Left hindlimb (tissue), 1 donor: Measurements from ENCODE around the gene KRT10.
A peak's percentile ranks its signal among the peaks of the same experiment; 100 is the strongest.

Experiments
- DNase-seq: peaks from one replicate; pipeline ENCODE4 v3.0.0-alpha.2; 2018

Gene KRT10

DNA sequence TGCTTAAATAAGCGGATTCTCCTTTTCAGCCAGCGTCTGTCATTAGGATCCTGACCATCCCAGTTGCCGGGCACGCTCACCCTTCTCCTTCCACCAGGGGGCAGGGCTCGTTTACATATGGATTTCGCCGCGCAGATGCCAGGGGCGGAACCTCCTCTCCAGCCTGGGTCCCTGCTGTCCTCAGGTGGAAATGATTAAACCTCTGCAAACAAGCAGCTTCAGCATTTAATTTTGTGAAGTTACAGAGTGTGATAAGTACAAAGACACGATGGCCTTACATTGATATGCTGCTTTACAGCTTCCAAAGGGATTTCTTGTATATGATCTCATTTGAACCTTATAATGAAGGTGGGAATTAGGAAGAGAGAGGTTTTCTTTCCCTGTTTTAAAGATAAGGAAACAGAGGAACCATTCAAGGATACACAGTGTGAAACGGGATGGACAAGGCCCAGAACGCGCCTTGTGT is 18.8 kb downstream of the KRT10 start:
- DNase-seq = peak; percentile 76

DNA sequence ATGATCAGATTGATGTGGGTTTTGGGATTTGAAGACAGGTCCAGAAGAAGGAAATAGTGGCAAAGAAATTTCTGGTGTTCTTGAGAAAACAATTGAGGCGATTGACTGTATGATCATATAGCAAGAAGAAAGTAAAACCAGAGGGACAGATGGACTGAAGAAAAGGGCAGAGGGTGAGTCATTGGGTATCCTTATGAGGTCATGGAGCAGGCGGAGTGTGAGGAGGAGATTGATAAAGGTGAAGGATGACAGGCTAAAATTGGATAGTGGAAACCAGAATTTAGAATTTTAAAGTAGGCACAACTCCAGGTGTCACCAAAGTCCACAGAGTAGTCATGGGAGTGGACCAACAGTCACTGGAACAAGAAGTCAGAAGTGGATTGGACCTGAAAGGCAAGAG is 21.3 kb downstream of the KRT10 start:
- DNase-seq = no peak

DNA sequence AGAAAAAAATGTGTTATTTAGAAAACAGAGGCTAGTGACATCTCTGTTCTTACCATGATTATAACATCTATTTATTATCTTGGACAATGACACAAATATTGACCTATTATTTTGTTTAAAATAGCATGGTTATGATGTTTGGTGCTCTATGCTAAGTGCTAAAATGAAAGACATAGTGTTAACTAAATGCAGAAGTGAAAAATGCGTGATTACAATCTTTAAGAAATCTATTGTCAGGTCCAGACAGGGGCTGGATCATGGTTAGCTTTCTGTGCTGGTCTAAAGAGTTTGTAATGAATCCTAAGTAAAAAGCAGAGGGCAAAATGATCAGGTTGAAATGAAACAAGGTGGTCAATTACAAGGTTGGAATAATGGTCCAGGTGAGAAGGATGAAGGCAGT is 22.0 kb downstream of the KRT10 start:
- DNase-seq = no peak

DNA sequence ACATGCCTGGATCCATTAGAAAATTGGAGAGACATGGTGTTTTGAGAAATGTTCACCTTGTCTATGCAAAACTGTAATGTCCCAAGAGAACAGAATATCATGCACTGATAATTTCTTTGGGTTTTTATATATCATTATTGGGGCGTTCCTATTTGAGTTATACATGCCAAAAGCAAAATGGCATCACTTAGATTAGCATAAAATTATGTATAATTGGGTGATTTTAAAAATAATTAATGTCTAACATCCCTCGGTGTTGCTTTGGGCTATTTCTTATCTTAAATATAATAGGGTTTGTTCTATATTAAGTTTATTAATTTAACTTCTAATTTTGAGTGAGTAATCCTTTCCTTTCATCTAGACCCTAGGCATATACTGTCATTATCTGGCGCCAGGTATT is 22.6 kb downstream of the KRT10 start, which contains the start of gene KRT28:
TSS of gene KRT28 (minus strand) at position 101 of the 400 bp plus-strand sequence. CDS start at position 35, 66 bp downstream.
- DNase-seq = no peak

DNA sequence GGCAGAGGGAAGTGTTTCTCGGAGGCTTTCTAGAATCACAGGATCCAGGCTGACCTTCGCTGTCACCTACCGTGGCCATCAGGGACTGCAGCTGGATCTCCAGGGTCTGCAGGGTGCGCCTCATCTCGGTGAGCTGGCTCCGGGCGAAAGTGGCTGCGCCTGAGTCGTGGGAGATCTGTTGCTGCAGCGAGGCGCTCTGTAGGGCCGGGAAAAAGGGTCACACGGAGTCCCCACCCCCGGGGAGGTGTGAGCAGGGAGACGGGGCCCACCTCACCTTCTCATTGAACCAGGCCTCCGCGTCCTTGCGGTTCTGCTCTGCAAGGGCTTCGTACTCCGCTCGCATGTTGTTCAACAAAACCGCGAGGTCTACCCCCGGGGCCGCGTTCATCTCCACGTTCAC is 25.6 kb downstream of the KRT10 start:
- DNase-seq = no peak

DNA sequence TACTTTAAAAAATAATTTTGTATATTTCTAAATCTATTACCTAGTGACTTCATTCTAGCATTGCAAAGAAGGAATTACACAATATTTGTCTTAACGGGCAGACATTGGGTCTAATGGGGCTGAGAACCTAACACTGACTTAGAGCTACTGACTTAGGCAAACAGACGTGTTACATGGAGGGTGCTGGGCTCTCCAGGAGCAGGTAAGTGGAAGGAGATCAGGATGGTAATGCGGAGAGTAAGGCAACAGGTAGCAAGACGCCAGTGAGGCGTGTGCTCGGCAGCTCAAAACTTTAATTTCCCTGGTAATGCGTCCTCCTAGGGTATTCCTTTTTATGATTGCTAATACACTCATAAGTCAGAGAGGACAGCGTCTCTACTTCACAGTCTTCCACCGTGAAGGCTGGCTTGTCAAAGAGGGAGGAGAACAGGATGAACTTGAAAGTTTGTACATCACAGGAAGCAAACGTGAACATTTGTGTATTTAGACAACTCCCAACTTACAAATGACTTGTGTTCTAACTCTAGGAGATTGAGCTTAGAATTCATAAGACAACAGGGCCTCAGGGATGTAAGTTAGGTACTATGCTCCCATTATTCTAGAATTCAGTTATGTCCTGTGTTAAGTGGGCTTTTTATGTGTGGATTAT is 27.3 kb downstream of the KRT10 start:
- DNase-seq = no peak

DNA sequence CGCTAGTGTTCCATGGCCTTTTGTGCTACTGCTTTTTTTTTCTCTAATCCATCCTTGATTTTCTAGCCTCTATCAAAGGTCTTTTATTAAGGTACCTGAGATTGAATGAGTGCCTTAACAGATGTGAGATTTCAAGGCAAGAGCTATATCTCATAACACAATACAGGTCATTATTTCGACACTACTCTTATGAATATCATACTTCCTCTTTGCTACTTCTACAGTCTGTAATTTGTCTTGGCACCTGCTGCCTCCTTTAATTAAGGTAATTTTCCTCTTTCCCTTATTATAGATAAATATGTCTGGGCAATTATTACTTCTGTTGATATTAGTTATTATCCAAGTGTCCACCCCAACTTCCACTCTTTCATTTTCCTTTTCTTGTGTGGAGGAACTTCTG is 27.9 kb downstream of the KRT10 start:
- DNase-seq = no peak

DNA sequence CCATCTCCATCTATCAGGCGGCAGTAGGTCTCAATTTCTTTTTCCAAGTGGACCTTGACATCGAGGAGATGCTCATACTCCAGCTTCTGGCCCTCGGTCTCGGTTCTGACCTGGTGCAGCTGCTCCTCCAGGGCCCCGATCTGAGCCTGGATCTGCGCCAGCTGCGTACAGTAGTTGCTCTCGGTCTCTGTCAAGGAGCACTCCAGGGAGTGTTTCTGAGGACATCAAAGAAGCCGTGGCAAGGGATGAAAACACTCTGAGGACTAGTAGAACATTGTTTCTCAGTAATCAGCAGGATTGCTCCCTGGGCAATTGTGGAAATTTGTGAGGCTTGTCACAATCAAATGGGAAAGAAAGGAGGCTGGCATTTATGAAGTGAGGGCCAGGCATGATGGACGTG is 28.6 kb downstream of the KRT10 start:
- no peak for DNase-seq

DNA sequence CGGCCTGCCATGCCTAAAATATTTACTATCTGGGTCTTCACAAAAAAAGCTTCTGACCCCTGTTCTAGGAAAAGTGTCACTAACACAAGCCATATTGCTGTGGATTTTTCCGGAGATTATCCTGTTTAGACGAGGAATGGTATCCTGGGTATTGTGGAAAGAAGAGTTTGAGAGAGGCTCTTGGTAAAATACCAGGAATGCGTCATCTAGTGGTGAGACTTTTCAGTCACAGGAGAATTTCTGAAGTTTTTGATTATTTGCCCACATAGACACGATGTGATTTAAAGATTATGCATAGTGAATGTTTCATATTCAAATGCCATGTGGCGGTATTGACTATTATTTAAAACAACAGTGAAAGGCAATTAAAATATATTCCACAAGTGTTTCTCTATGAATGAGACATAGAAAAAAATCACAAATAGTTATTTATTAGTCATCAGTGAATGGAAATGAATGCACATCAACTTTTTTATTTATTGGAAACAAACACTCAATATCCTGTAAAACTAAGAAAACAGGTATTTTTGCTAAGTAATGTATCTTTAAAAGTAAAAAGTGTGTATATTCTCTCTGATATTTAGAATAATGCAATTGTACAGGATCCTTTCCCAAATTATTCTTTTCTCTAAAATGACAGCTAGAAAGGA is 30.5 kb downstream of the KRT10 start:
- DNase-seq = no peak

DNA sequence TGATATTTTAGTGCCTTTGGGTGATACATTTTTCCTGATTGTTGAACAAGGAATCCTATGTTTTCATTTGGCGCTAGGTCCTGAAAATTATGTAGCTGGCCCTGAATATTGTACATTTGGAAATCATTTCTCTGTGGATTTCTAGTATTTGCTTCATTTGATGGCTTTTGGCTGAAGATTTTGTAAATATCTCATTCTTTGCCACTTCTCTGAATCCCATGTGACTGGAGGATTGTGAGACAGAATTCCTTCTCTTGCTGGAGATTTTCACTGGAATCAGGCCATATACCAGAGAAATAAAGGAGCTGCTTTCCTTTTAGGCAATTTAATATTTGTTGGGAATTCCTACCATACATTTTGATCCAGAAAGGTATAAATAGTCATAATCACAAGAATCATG is 31.3 kb downstream of the KRT10 start:
- DNase-seq = no peak

DNA sequence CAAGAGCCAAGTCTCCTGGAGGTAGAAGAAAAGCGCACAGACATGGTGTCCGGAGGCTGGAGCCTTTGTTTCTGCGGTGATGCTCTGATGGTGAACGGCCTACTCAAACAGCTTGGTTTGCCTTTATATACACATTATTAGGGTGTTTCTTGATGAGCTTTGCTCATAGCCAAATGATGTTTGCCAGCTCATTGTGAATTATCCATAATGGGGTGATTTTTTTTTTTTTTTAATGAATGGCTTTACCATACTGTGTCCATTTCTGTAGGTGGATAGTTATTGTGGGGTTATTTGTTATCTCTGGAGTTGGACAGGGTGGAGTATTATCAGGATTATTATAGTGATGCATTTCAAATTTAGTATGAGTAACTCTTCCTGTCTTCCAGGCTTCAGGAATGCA is 40.0 kb downstream of the KRT10 start, which contains the start of gene KRT27:
TSS of gene KRT27 (minus strand) at position 101 of the 400 bp plus-strand sequence. CDS start at position 44, 57 bp downstream.
- DNase-seq = no peak

DNA sequence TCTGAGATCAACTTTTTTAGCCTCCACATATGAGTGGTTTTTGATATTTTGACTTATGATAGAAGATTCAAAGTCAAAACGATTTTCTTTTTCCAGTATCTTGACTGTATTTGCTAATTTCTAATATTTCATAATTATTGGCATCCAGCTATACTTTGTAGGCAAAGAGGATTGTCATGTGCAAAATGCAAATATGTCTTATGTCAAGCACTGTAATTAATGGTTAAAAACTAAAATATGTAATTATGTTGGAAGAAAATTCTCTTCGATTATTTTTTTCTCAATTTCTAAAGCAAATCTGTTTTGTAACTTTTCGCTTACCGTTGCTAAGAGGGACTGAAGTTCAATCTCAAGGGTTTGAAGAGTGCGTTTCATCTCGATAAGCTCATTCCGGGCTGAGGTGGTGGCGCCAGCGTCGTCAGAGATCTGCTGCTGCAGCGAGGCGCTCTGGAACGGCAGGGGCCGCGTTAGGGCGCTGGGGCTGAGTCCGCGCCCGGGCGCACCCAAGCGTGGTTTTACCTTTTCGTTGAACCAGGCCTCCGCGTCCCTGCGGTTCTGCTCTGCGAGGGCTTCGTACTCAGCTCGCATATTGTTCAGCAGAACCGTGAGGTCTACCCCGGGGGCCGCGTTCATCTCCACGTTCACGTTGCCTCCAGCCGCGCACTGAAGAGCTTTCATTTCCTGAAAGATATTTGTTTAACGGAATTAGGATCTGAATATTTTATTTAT is 43.1 kb downstream of the KRT10 start:
- no peak for DNase-seq

DNA sequence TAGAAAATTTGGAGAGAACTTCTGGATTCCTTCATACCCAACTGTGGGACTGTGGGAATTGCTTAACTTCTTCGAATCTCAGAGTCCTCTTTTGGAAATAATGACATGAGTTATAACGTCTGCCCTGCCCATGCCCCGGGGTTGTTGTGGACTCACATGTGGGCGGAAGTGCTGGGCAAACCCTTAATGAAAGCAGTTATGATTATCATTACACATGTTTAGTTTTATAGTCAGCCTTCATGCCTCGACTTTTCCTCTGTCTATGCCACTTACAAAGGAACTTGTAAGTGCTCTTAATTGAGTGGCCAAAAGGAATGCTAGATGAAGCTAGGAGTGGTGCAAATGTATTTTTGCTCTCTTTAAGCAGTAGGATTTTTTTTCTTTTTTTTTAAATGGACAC is 44.0 kb downstream of the KRT10 start:
- no peak for DNase-seq

DNA sequence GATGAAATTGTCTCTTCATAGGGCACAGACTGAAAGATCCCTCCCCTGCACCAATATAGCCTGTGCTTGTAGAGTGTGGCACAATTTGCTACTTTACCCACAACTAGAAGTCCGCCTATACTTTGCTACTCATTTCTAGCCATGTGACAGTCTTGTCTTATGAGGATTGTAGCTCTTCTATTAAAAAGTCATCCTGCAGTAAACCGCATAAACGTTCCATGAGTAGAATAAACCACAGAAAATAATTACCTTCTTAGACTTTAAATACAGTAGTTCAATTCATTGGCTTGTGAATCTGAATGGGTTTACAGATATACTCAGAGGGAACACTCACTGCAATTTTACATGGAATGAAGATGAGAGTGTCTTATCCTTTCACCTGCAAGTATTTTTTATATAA is 44.4 kb downstream of the KRT10 start:
- no peak for DNase-seq

DNA sequence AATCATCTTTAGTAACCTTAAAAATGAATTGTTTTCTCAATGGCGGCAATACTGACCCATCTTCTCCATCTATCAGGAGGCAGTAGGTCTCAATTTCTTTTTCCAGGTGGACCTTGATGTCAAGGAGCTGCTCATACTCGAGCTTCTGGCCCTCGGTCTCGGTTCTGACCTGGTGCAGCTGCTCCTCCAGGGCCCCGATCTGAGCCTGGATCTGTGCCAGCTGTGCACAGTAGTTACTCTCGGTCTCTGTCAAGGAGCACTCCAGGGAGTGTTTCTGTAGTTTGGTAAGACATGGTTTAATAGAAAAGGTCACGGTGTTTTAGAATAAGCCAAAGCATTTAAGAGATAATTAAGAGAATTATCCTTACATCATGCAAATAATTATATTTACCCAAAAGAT is 45.0 kb downstream of the KRT10 start:
- DNase-seq = no peak

DNA sequence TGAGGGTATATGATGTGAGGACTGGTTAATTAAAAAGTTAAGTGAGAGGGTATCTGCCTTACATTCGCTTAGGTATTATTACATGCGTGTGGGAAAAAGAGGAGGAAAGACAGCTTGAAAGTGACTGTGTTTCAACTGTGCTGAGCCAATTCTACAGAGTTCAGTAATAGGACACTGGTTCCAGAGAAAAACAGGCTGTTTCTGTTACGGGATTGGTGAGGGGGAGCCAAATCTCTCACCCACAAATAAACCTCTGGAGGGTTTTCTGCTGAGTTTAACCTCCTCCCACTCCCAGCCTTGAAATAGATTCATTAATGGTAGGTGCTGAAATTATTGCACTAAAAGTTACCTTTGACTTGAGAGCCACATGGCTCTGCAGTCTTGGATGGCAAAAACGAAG is 46.5 kb downstream of the KRT10 start:
- DNase-seq = peak; percentile 36

DNA sequence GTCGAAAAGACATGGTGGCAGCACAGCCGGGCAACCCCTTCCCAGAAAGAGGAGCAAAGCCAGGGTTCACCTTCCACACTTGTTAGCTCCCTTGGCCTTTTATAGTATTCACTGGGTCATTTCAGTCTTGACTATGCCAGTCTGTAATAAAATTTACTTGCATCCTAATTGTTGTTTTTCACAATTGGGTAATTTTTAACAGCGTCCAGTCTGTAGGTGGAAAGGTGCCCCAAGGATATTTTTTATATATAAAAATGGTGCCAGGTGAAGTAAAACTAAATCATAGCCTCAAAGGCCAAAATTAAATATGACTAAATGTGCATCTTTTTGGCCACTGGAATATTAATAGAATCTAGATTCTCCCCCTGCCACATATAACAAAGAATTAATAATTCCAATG is 50.3 kb downstream of the KRT10 start, which contains the start of gene KRT26:
TSS of gene KRT26 (minus strand) at position 101 of the 400 bp plus-strand sequence. CDS start at position 13, 88 bp downstream.
- no peak for DNase-seq
